Endothelial cell of umbilical vein (primary cell): ENCODE data around the gene PRKCQ. TPM values are rescaled to one million over a fixed set of nuclear protein-coding genes. Genes with fewer than 3 reads are reported as not detected.

Experiments used
- BruUV-seq: library from RNA; stranded (reverse); fragments of 400-500 nt; replicated peaks from 2 replicates; lab custom pipeline; 2021; lab: Mats Ljungman, UMichigan
- CTCF ChIA-PET: fragments of 300-600, 350-600 bp; sonication (Branson Sonifier 250); formaldehyde crosslinking; loops from one replicate; lab custom pipeline; 2021; ENCODE audit warnings: antibody characterized with exemption, inconsistent platforms; lab: Charles Lee
- POLR2A ChIA-PET: fragments of 300-600, 350-600 bp; sonication (Branson Sonifier 250); formaldehyde crosslinking; loops from one replicate; lab custom pipeline; 2021; ENCODE audit warnings: antibody characterized with exemption, inconsistent platforms; lab: Charles Lee
- DNase-seq: peaks from one replicate; pipeline ENCODE4 v3.0.0-alpha.2; 2011; ENCODE audit warnings: low read depth, low spot score
- FAIRE-seq: peaks from 2 replicates; lab custom pipeline; 2011; peaks lifted over from hg19 to GRCh38; lab: Jason Lieb, UNC
- H2AFZ ChIP-seq: 2 replicates; pipeline ENCODE4 v1.6.0; 2012; ENCODE audit warnings: low read depth, low read length, control low read depth, inconsistent platforms
- H3K27ac ChIP-seq: 2 replicates; pipeline ENCODE4 v1.5.1; 2011; ENCODE audit warnings: low read depth, mild to moderate bottlenecking, control low read depth, low read length, moderate library complexity; ENCODE audit not compliant: insufficient read depth
- H3K27me3 ChIP-seq, 2 experiments: 2 replicates each; pipeline versions ENCODE4 v1.6.0 to v1.6.1; 2011; ENCODE audit warnings: low read length in 2 of 2, mixed read lengths in 1 of 2; ENCODE audit not compliant: control insufficient read depth in 2 of 2, insufficient read depth in 2 of 2
- H3K36me3 ChIP-seq, 2 experiments: 2 replicates in 1 of 2; 3 replicates in 1 of 2; pipeline ENCODE4 v1.5.1; 2011; ENCODE audit warnings: low read length in 2 of 2, mild to moderate bottlenecking in 1 of 2, moderate library complexity in 1 of 2; ENCODE audit not compliant: control insufficient read depth in 2 of 2, insufficient read depth in 2 of 2; ENCODE audit errors: extremely low read depth in 1 of 2
- H3K4me1 ChIP-seq: 3 replicates; pipeline ENCODE4 v1.5.1; 2011; ENCODE audit warnings: mild to moderate bottlenecking, low read length; ENCODE audit not compliant: control insufficient read depth, insufficient read depth; ENCODE audit errors: extremely low read depth
- H3K4me2 ChIP-seq: 2 replicates; pipeline ENCODE4 v1.6.1; 2011; ENCODE audit warnings: low read length, control low read depth, mixed read lengths; ENCODE audit not compliant: insufficient read depth
- H3K4me3 ChIP-seq, 3 experiments: fragments of 200-600 bp in 1 of 3; sonication (generic), shearing (Covaris generic) in 1 of 3; replicated peaks in 1 of 3; 2 replicates each; pipeline ENCODE4 v1.5.1; 2011 to 2016; ENCODE audit warnings: control low read depth in 3 of 3, low read length in 3 of 3, mild to moderate bottlenecking in 2 of 3, inconsistent platforms in 1 of 3, low read depth in 1 of 3, moderate library complexity in 1 of 3; ENCODE audit not compliant: insufficient read depth in 1 of 3
- H3K79me2 ChIP-seq: 2 replicates; pipeline ENCODE4 v1.6.0; 2012; ENCODE audit warnings: low read length, inconsistent platforms; ENCODE audit not compliant: control insufficient read depth, insufficient read depth
- H3K9ac ChIP-seq: replicated peaks from 2 replicates; pipeline ENCODE3; 2011; ENCODE audit warnings: low read length, control low read depth; ENCODE audit not compliant: insufficient read depth; ENCODE audit errors: extremely low read depth
- H3K9me1 ChIP-seq: replicated peaks from 3 replicates; pipeline ENCODE4 v1.6.0; 2011; ENCODE audit warnings: mild to moderate bottlenecking, low read length; ENCODE audit not compliant: control insufficient read depth, insufficient read depth; ENCODE audit errors: extremely low read depth
- H3K9me3 ChIP-seq: replicated peaks from 2 replicates; pipeline ENCODE4 v1.5.1; 2012; ENCODE audit warnings: low read length, inconsistent platforms; ENCODE audit not compliant: control insufficient read depth, insufficient read depth
- H4K20me1 ChIP-seq: replicated peaks from 2 replicates; pipeline ENCODE3; 2011; ENCODE audit warnings: mild to moderate bottlenecking, low read length; ENCODE audit not compliant: control insufficient read depth, insufficient read depth; ENCODE audit errors: extremely low read depth
- CTCF ChIP-seq, 2 donors: IDR thresholded peaks; 1 replicate in 1 of 2; 2 replicates in 1 of 2; pipeline ENCODE4 v1.5.1; 2011; ENCODE audit warnings: low read length in 2 of 2, mild to moderate bottlenecking in 2 of 2, moderate library complexity in 2 of 2, control low read depth in 1 of 2, inconsistent platforms in 1 of 2, low read depth in 1 of 2; ENCODE audit not compliant: insufficient read depth in 1 of 2; ENCODE audit errors: extremely low read depth in 1 of 2
- EZH2 ChIP-seq: IDR thresholded peaks from 2 replicates; pipeline ENCODE4 v1.6.1; 2012; ENCODE audit warnings: borderline replicate concordance, low read depth, mild to moderate bottlenecking, moderate library complexity, low read length, inconsistent platforms; ENCODE audit not compliant: severe bottlenecking
- FOS ChIP-seq: IDR thresholded peaks from 2 replicates; pipeline ENCODE4 v1.6.1; 2011; ENCODE audit warnings: mild to moderate bottlenecking, low read length, moderate library complexity, borderline replicate concordance; ENCODE audit not compliant: insufficient read depth
- GATA2 ChIP-seq: IDR thresholded peaks from 2 replicates; pipeline ENCODE4 v1.7.0; 2011; ENCODE audit warnings: low read depth, mild to moderate bottlenecking, moderate library complexity, mixed read lengths, low read length; ENCODE audit not compliant: insufficient read length, insufficient read depth
- JUN ChIP-seq: IDR thresholded peaks from 2 replicates; pipeline ENCODE4 v1.6.1; 2011; ENCODE audit warnings: borderline replicate concordance, low read depth; ENCODE audit not compliant: insufficient read length, insufficient read depth
- MYC ChIP-seq: IDR thresholded peaks from one replicate; pipeline ENCODE4 v1.6.1; 2011; ENCODE audit warnings: mild to moderate bottlenecking, low read depth, low read length
- POLR2A ChIP-seq: IDR thresholded peaks from 2 replicates; pipeline ENCODE4 v1.6.1; 2012; ENCODE audit warnings: low read depth, mild to moderate bottlenecking, control low read depth, low read length
- POLR2AphosphoS5 ChIP-seq: IDR thresholded peaks from 2 replicates; pipeline ENCODE4 v1.6.1; 2012; ENCODE audit warnings: low read depth, mild to moderate bottlenecking, control low read depth, low read length, moderate library complexity; ENCODE audit not compliant: insufficient read depth
- dilution Hi-C: fragments of 300-500 bp; cut with MboI; formaldehyde crosslinking; loops from one replicate; pipeline ENCODE4 v1.15.0; 2019; ENCODE audit warnings: low sequenced_read_pairs; ENCODE audit not compliant: extremely low pct_ligation_motif_present
- intact Hi-C: fragments of 100-400 bp; cut with micrococcal nuclease; formaldehyde crosslinking; loops from one replicate; pipeline ENCODE4 v1.10.0; 2022
- polyA plus RNA-seq, 4 experiments: library from polyadenylated mRNA; depleted of rRNA in 3 of 4; stranded (reverse) in 3 of 4; unstranded in 1 of 4; fragments of >200 nt; gene quantifications; 2 replicates each; pipeline versions ENCODE4 v1.2.1 to v1.2.3, GENCODE V29; 2011 to 2012; ENCODE audit warnings: missing spikeins in 1 of 4
- total RNA-seq: library from RNA; stranded (reverse); gene quantifications from 2 replicates; pipeline ENCODE4 v1.2.3, GENCODE V29; 2021
- TF ChIP-seq, protein P1 (sequence below): IDR thresholded peaks from 2 replicates; pipeline ENCODE4 v1.6.1; 2011; ENCODE audit not compliant: insufficient read depth, insufficient read length

Gene PRKCQ
- total and polyA plus RNA-seq, 2 donors (not counting 3 experiments of a cell fraction or from before 2014, with no cell fraction given) = 0.32 to 0.55 TPM

- POLR2A ChIA-PET = no interaction called here
- dilution Hi-C loops = no loop called here
Observed at GRCh38 chr10:6592080-6592479, 12.0 kb upstream of the PRKCQ start.

More at GRCh38 chr10:6592080-6592479, 12.0 kb upstream of the PRKCQ start:
- H3K9me3 ChIP-seq = no peaks in the 10 kb centered on the region
- no peaks in the 10 kb centered on the region for H3K79me2 ChIP-seq
- no peaks in the 10 kb centered on the region for H3K36me3 ChIP-seq
- no peaks in the 10 kb centered on the region for H3K27me3 ChIP-seq
- intact Hi-C loops = no loop called here
- FAIRE-seq (no peak), DNase-seq (no peak)
- H3K4me2 ChIP-seq = no peak overlapping the region
- no peaks in the 10 kb centered on the region for H3K9me1 ChIP-seq
- H3K4me1 ChIP-seq = no peaks in the 10 kb centered on the region
- no TSS peak for BruUV-seq
- no peak for TF ChIP-seq FOS
- TF ChIP-seq, protein P1, sequence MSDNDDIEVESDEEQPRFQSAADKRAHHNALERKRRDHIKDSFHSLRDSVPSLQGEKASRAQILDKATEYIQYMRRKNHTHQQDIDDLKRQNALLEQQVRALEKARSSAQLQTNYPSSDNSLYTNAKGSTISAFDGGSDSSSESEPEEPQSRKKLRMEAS = no peak
- no peak for TF ChIP-seq GATA2
- TF ChIP-seq MYC = no peak
- no peak for TF ChIP-seq EZH2
- TF ChIP-seq POLR2AphosphoS5 = no peak
- no peak for TF ChIP-seq POLR2A
- TF ChIP-seq CTCF (IDR thresholded peaks at IDR 0.05; ENCODE audit: extremely low read depth in 1 of 2, insufficient read depth in 1 of 2, low read depth in 1 of 2, low read length in 2 of 2) = no peak
- no peak for TF ChIP-seq JUN
- H3K27ac ChIP-seq = no peak overlapping the region
- CTCF ChIA-PET = no interaction called here
- no peak overlapping the region for H3K4me3 ChIP-seq
- H2AFZ ChIP-seq = no peak overlapping the region
- no peaks in the 10 kb centered on the region for H4K20me1 ChIP-seq
- H3K9ac ChIP-seq = no peak overlapping the region
